ENCODE results near the gene CYP24A1.

The CYP24A1 gene

GRCh38 chr20:54209216-54209813 is 35.5 kb upstream of the CYP24A1 start:
- DNase-seq (ENCODE audit: low spot score): no peak
- in situ Hi-C loops (cut with MboI; ENCODE audit: low sequenced_read_pairs, unreplicated experiment): no loop called here
- TF ChIP-seq CTCF (IDR thresholded peaks at IDR 0.05; ENCODE audit: borderline replicate concordance, control extremely low read depth, extremely low read depth, insufficient read depth, missing control alignments): no peak

GRCh38 chr20:54208548-54209176 is 34.9 kb upstream of the CYP24A1 start:
- no peak for TF ChIP-seq CTCF (IDR thresholded peaks at IDR 0.05; ENCODE audit: borderline replicate concordance, control extremely low read depth, extremely low read depth, insufficient read depth, missing control alignments)
- in situ Hi-C loops (cut with MboI; ENCODE audit: low sequenced_read_pairs, unreplicated experiment): no loop called here
- peak; percentile 31 for DNase-seq (ENCODE audit: low spot score)

- DNase-seq (ENCODE audit: low spot score): peak; percentile 94
- in situ Hi-C loops (cut with MboI; ENCODE audit: low sequenced_read_pairs, unreplicated experiment): no loop called here
Observed at GRCh38 chr20:54207743-54208547, 34.2 kb upstream of the CYP24A1 start, which contains the start of gene PFDN4. Gene PFDN4 (plus strand): TSS chr20:54208087. CDS start chr20:54208101, 14 bp downstream.

GRCh38 chr20:54207053-54207742 is 33.4 kb upstream of the CYP24A1 start:
- TF ChIP-seq CTCF (IDR thresholded peaks at IDR 0.05; ENCODE audit: borderline replicate concordance, control extremely low read depth, extremely low read depth, insufficient read depth, missing control alignments): no peak
- in situ Hi-C loops (cut with MboI; ENCODE audit: low sequenced_read_pairs, unreplicated experiment): no loop called here
- DNase-seq (ENCODE audit: low spot score): no peak

More at GRCh38 chr20:54207743-54208547, 34.2 kb upstream of the CYP24A1 start, which contains the start of gene PFDN4:
- peak; percentile 92 for TF ChIP-seq CTCF (IDR thresholded peaks at IDR 0.05; ENCODE audit: borderline replicate concordance, control extremely low read depth, extremely low read depth, insufficient read depth, missing control alignments)

- no peak for DNase-seq (ENCODE audit: low spot score)
- TF ChIP-seq CTCF (IDR thresholded peaks at IDR 0.05; ENCODE audit: borderline replicate concordance, control extremely low read depth, extremely low read depth, insufficient read depth, missing control alignments): no peak
- in situ Hi-C loops (cut with MboI; ENCODE audit: low sequenced_read_pairs, unreplicated experiment): no loop called here
Observed at GRCh38 chr20:54205450-54205849, 31.7 kb upstream of the CYP24A1 start.

GRCh38 chr20:54204481-54204880 is 30.7 kb upstream of the CYP24A1 start:
- in situ Hi-C loops (cut with MboI; ENCODE audit: low sequenced_read_pairs, unreplicated experiment): no loop called here
- no peak for TF ChIP-seq CTCF (IDR thresholded peaks at IDR 0.05; ENCODE audit: borderline replicate concordance, control extremely low read depth, extremely low read depth, insufficient read depth, missing control alignments)
- no peak for DNase-seq (ENCODE audit: low spot score)

Measured in GM13976 (cell line).